Suprapubic skin (tissue), 4 donors: ENCODE data around the gene MUC6.

Experiments used
- EP300 ChIP-seq: sonication (generic); formaldehyde crosslinking; IDR thresholded peaks from one replicate; pipeline ENCODE4 v1.6.1; 2017; ENCODE audit warnings: antibody characterized with exemption
- POLR2A ChIP-seq, 2 donors: fragments of 450-650 bp; IDR thresholded peaks; one replicate each; pipeline ENCODE4 v1.6.1; 2017; ENCODE audit warnings: antibody characterized with exemption in 2 of 2, mild to moderate bottlenecking in 2 of 2, moderate library complexity in 2 of 2
- POLR2AphosphoS5 ChIP-seq, 3 donors: sonication (generic); formaldehyde crosslinking; IDR thresholded peaks; one replicate each; pipeline ENCODE4 v1.6.1; 2017; ENCODE audit warnings: antibody characterized with exemption in 3 of 3
- TF ChIP-seq, protein P1 (sequence below), 2 donors: fragments of 200-600 bp in 1 of 2; fragments of 450-650 bp in 1 of 2; sonication (generic) in 1 of 2; IDR thresholded peaks; one replicate each; pipeline ENCODE4 v1.5.1; 2016 to 2019; ENCODE audit warnings: antibody characterized with exemption in 2 of 2, mild to moderate bottlenecking in 1 of 2, moderate library complexity in 1 of 2

DNA sequence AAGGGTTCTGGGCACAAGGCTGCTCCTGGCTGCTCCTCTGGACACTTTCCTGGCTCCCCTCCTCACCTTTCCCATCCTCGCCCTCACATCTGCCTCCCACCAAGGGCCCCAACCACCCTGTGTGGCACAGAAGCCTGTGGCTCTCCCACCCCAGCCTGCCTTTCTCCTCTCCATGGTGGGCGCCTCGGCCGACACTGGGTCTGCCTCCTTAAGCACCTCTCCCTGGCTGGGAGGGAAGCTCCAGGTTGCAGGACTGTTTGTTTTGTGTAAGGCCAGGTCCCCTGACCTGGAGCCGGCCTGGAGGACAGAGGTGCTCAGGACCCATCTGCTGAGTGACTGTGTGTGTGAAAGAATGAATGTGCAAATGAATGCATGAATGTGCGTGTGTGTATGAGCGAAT lies 14.1 kb downstream of the MUC6 start:
- TF ChIP-seq, protein P1, sequence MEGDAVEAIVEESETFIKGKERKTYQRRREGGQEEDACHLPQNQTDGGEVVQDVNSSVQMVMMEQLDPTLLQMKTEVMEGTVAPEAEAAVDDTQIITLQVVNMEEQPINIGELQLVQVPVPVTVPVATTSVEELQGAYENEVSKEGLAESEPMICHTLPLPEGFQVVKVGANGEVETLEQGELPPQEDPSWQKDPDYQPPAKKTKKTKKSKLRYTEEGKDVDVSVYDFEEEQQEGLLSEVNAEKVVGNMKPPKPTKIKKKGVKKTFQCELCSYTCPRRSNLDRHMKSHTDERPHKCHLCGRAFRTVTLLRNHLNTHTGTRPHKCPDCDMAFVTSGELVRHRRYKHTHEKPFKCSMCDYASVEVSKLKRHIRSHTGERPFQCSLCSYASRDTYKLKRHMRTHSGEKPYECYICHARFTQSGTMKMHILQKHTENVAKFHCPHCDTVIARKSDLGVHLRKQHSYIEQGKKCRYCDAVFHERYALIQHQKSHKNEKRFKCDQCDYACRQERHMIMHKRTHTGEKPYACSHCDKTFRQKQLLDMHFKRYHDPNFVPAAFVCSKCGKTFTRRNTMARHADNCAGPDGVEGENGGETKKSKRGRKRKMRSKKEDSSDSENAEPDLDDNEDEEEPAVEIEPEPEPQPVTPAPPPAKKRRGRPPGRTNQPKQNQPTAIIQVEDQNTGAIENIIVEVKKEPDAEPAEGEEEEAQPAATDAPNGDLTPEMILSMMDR (IDR thresholded peaks at IDR 0.05): no peak
- TF ChIP-seq POLR2A (IDR thresholded peaks at IDR 0.05) (no peak), EP300 (no peak), POLR2AphosphoS5 (IDR thresholded peaks at IDR 0.05) (no peak)
